Caco-2 (cell line): ENCODE results near the gene PLCB2. TPM values are rescaled to one million over a fixed set of nuclear protein-coding genes. Genes with fewer than 3 reads are reported as not detected.
A peak's percentile ranks its signal among the peaks of the same experiment; 100 is the strongest.

Source experiments
- BruUV-seq: library from RNA; stranded (reverse); fragments of 400-500 nt; replicated peaks from 2 replicates; lab custom pipeline; 2021; lab: Mats Ljungman, UMichigan
- CTCF ChIA-PET: fragments of 300-600 bp; sonication (Branson Sonifier 250); formaldehyde crosslinking; loops from one replicate; lab custom pipeline; 2022; ENCODE audit warnings: antibody characterized with exemption; lab: Charles Lee
- POLR2A ChIA-PET: fragments of 300-600 bp; sonication (Branson Sonifier 250); formaldehyde crosslinking; loops from one replicate; lab custom pipeline; 2022; ENCODE audit warnings: antibody characterized with exemption; lab: Charles Lee
- DNase-seq, 2 experiments: peaks; one replicate each; pipeline versions ENCODE4 v3.0.0 to v3.0.0-alpha.2; 2020 to 2022
- H3K27me3 ChIP-seq: replicated peaks from 2 replicates; pipeline ENCODE4 v1.6.0; 2011; ENCODE audit warnings: low read length; ENCODE audit not compliant: control insufficient read depth, insufficient read depth
- H3K36me3 ChIP-seq: 2 replicates; pipeline ENCODE4 v1.5.1; 2011; ENCODE audit warnings: low read length; ENCODE audit not compliant: control insufficient read depth, insufficient read depth
- H3K4me1 ChIP-seq: fragments of 250-450 bp; sonication (Bioruptor Pico); 2 replicates; pipeline ENCODE4 v1.5.1; 2020; ENCODE audit warnings: mild to moderate bottlenecking
- H3K4me3 ChIP-seq: 2 replicates; pipeline ENCODE4 v1.5.1; 2011; ENCODE audit warnings: low read depth, mild to moderate bottlenecking, control low read depth, low read length
- H3K9me3 ChIP-seq: fragments of 250-450 bp; sonication (Bioruptor Pico); 2 replicates; pipeline ENCODE4 v1.5.1; 2020; ENCODE audit warnings: mild to moderate bottlenecking, moderate library complexity
- H3K27ac Mint-ChIP-seq: one replicate; pipeline ENCODE4 v1.8.0; 2022; ENCODE audit warnings: mixed read lengths; ENCODE audit not compliant: unreplicated experiment
- H3K27me3 Mint-ChIP-seq: one replicate; pipeline ENCODE4 v1.8.0; 2022; ENCODE audit warnings: mixed read lengths; ENCODE audit not compliant: insufficient read depth, unreplicated experiment
- H3K36me3 Mint-ChIP-seq: one replicate; pipeline ENCODE4 v1.8.0; 2022; ENCODE audit warnings: mild to moderate bottlenecking, mixed read lengths; ENCODE audit not compliant: insufficient read depth, unreplicated experiment
- H3K4me1 Mint-ChIP-seq: one replicate; pipeline ENCODE4 v1.8.0; 2022; ENCODE audit warnings: low read depth, mixed read lengths; ENCODE audit not compliant: unreplicated experiment
- H3K4me3 Mint-ChIP-seq: one replicate; pipeline ENCODE4 v1.8.0; 2022; ENCODE audit warnings: mild to moderate bottlenecking, moderate library complexity, mixed read lengths; ENCODE audit not compliant: unreplicated experiment
- H3K9me3 Mint-ChIP-seq: one replicate; pipeline ENCODE4 v1.8.0; 2022; ENCODE audit warnings: mixed read lengths; ENCODE audit not compliant: unreplicated experiment
- CTCF ChIP-seq, 2 experiments: fragments of 200-600 bp in 1 of 2; IDR thresholded peaks; 1 replicate in 1 of 2; 2 replicates in 1 of 2; pipeline versions ENCODE4 v1.5.1 to v1.8.0; 2011 to 2022; ENCODE audit warnings: antibody characterized with exemption in 1 of 2, control low read depth in 1 of 2, inconsistent platforms in 1 of 2, low read depth in 1 of 2, low read length in 1 of 2, mild to moderate bottlenecking in 1 of 2, moderate library complexity in 1 of 2; ENCODE audit not compliant: insufficient read depth in 1 of 2, severe bottlenecking in 1 of 2, unreplicated experiment in 1 of 2
- intact Hi-C: fragments of 100-400 bp; cut with micrococcal nuclease; formaldehyde crosslinking; loops from one replicate; pipeline ENCODE4 v1.10.0; 2022; ENCODE audit not compliant: unreplicated experiment
- total RNA-seq: library from RNA; stranded (reverse); gene quantifications from 2 replicates; pipeline ENCODE4 v1.2.3, GENCODE V29; 2022

The PLCB2 gene
- total RNA-seq, 1 experiment from 2014 or later, result 4.7 TPM

- peak in 1 of 2 experiments; percentile 9 for DNase-seq
- no peak overlapping the region for H3K4me3 Mint-ChIP-seq
- ChIA-PET POLR2A (no interaction called here), CTCF (no interaction called here)
- no peaks in the 10 kb centered on the region for H3K27me3 ChIP-seq
- no peak for TF ChIP-seq CTCF (IDR thresholded peaks at IDR 0.05; ENCODE audit: insufficient read depth in 1 of 2, low read depth in 1 of 2, low read length in 1 of 2, severe bottlenecking in 1 of 2, unreplicated experiment in 1 of 2)
- no peak overlapping the region for H3K27ac Mint-ChIP-seq
- no TSS peak for BruUV-seq
- peaks cover 7% of the 10 kb centered on the region for H3K4me1 Mint-ChIP-seq
- H3K9me3 ChIP-seq, result no peaks in the 10 kb centered on the region
- H3K4me3 ChIP-seq, result no peak overlapping the region
- no peaks in the 10 kb centered on the region for H3K27me3 Mint-ChIP-seq
- no peaks in the 10 kb centered on the region for H3K36me3 ChIP-seq
- H3K36me3 Mint-ChIP-seq, result no peaks in the 10 kb centered on the region
- intact Hi-C loops, result no loop called here
- H3K4me1 ChIP-seq, result peaks cover 27% of the 10 kb centered on the region
- no peaks in the 10 kb centered on the region for H3K9me3 Mint-ChIP-seq
Observed at GRCh38 chr15:40247406-40247971, 60.2 kb downstream of the PLCB2 start.

DNA sequence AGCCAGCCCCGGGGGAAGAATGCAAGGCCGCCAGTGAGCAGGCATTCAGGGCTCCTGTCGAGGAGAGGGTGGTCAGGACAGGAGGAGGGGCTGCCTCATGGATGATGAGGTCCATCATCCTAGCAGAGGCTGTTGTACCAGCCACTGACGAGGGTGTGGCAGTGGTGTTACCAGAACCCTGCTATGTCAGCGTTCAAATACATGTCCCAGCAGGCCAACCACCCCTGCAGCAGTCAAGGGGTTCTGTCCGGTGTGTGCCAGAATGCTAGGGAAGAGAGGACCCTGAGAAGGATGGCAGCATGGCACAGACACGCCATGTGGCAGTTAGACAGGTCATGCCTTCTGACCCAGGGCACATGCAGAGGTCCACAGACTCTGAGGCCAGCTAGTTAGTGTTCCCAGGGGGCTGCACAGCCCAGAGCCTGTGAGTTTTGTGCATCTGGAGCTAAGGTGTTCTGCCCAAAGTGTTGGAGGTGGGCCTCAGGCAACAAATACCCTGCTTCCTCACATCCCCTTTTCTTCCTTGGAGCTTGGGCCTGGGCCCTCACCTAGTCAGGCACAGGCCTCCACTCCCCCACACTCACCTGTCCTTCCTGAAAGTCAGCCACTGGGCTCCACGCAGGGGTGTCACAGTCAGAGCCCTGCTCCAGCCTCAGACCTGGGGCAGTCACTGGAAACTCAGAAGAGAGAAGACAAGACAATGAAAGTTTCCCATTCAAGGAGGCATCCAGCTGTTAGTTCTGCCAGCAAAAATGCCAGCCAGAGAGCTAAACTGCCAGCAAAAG, 61.0 kb downstream of the PLCB2 start:
- Mint-ChIP-seq H3K4me1 (peaks cover 7% of the 10 kb centered on the region), H3K4me3 (no peak overlapping the region), H3K9me3 (no peaks in the 10 kb centered on the region), H3K27me3 (no peaks in the 10 kb centered on the region), H3K27ac (no peak overlapping the region), H3K36me3 (no peaks in the 10 kb centered on the region)
- DNase-seq, result peak in 1 of 2 experiments; percentile 20
- POLR2A ChIA-PET, result no interaction called here
- intact Hi-C loops, result no loop called here
- H3K4me1 ChIP-seq, result peaks cover 20% of the 10 kb centered on the region
- TF ChIP-seq CTCF (IDR thresholded peaks at IDR 0.05; ENCODE audit: insufficient read depth in 1 of 2, low read depth in 1 of 2, low read length in 1 of 2, severe bottlenecking in 1 of 2, unreplicated experiment in 1 of 2), result no peak
- H3K36me3 ChIP-seq, result no peaks in the 10 kb centered on the region
- H3K27me3 ChIP-seq, result no peaks in the 10 kb centered on the region
- no peaks in the 10 kb centered on the region for H3K9me3 ChIP-seq
- no TSS peak for BruUV-seq
- H3K4me3 ChIP-seq, result no peak overlapping the region
- CTCF ChIA-PET, result no interaction called here

DNA sequence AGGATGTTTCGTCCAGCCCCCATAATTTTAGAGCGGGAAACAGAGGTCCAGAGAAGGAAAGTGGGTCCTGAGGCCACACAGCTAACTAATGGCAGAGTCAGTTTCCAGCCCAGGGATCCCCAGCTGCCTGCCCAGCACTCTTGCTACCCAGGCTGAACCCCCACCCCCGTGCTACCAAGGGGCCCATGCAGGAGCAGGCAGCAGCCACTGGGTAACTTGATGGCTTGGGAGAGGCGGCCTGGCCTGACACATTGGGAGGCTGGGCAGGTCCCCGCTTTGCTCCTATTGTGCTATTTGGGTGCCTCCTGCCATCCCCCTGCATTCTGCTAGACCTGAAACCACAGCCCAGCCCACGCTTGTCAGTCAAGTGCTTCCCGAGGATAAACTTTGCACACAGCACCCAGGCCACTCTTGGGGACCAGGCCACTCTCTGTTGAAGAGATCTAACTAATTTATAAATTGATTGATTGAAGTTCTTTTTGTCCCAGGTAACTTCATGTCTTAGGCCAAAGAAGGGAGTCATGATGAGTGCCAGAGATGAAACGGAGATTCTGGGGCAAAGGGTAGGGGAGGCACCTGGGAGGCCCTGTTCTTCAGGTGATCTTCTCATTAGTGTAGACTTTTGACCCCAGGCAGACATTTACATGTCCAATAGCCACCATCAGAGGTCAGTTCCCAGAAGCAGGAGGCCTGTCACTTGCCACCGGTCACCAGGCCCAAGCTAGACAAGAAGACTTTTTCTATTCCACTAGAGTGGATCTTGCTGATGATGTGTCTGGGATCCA, 61.9 kb downstream of the PLCB2 start:
- POLR2A ChIA-PET, result interaction anchor here (0.6 kb wide), 1 partner anchor 28 kb away, joined by 3 read pairs; no protein-coding TSS in a partner anchor
- H3K4me1 ChIP-seq, result peaks cover 18% of the 10 kb centered on the region
- CTCF ChIA-PET, result interaction anchor here (0.7 to 1.2 kb wide), 4 partner anchors 12 to 200 kb away, joined by 3 to 7 read pairs (median 6); no protein-coding TSS in a partner anchor
- Mint-ChIP-seq H3K27me3 (no peaks in the 10 kb centered on the region), H3K36me3 (no peaks in the 10 kb centered on the region), H3K27ac (peak overlapping the region; percentile 86), H3K4me3 (no peak overlapping the region), H3K9me3 (no peaks in the 10 kb centered on the region), H3K4me1 (peaks cover 7% of the 10 kb centered on the region)
- no peaks in the 10 kb centered on the region for H3K36me3 ChIP-seq
- BruUV-seq, result no TSS peak
- H3K27me3 ChIP-seq, result no peaks in the 10 kb centered on the region
- H3K4me3 ChIP-seq, result no peak overlapping the region
- no peak for DNase-seq
- intact Hi-C loops, result loop anchor here (1.0 kb wide), 1 partner anchor 29 kb away; no protein-coding TSS in a partner anchor
- H3K9me3 ChIP-seq, result no peaks in the 10 kb centered on the region
- TF ChIP-seq CTCF (IDR thresholded peaks at IDR 0.05; ENCODE audit: insufficient read depth in 1 of 2, low read depth in 1 of 2, low read length in 1 of 2, severe bottlenecking in 1 of 2, unreplicated experiment in 1 of 2), result no peak
